Right atrium auricular region (tissue), 2 donors: Measurements from ENCODE around the gene CDC42BPA. TPM values are rescaled to one million over a fixed set of nuclear protein-coding genes. Genes with fewer than 3 reads are reported as not detected.
A peak's percentile ranks its signal among the peaks of the same experiment; 100 is the strongest.

Experiments
- DNase-seq: peaks from one replicate; pipeline ENCODE4 v3.0.0-alpha.2; 2019; ENCODE audit warnings: low spot score
- H3K27ac ChIP-seq, 2 donors: fragments of 200-600 bp; sonication (generic); 1 replicate in 1 of 2; 2 replicates in 1 of 2; pipeline ENCODE4 v1.5.1; 2016 to 2019
- H3K27me3 ChIP-seq, 2 donors: fragments of 200-600 bp; sonication (generic); one replicate each; pipeline versions ENCODE4 v1.5.1 to v1.6.0; 2017 to 2019
- H3K36me3 ChIP-seq: fragments of 200-600 bp; sonication (generic); one replicate; pipeline ENCODE4 v1.5.1; 2016
- H3K4me1 ChIP-seq, 2 donors: fragments of 200-600 bp; sonication (generic); one replicate each; pipeline versions ENCODE4 v1.5.1 to v1.6.0; 2017 to 2019
- H3K4me3 ChIP-seq, 2 donors: fragments of 200-600 bp; sonication (generic); 1 replicate in 1 of 2; 2 replicates in 1 of 2; pipeline ENCODE4 v1.5.1; 2017 to 2019; ENCODE audit warnings: mild to moderate bottlenecking in 1 of 2, moderate library complexity in 1 of 2
- H3K9me3 ChIP-seq, 2 donors: fragments of 200-600 bp; sonication (generic); one replicate each; pipeline ENCODE4 v1.5.1; 2019
- CTCF ChIP-seq, 2 donors: fragments of 200-600 bp; sonication (generic); IDR thresholded peaks; one replicate each; pipeline ENCODE4 v1.5.1; 2019; ENCODE audit warnings: antibody characterized with exemption in 2 of 2
- total RNA-seq, 2 donors: library from RNA; depleted of rRNA; stranded (reverse); fragments of >200 nt; gene quantifications; one replicate each; pipeline ENCODE4 v1.1.0, GENCODE V29; 2016

Gene CDC42BPA
- total RNA-seq, 2 donors from 2014 or later = 26.0 to 32.0 TPM

- H3K4me3 ChIP-seq = no peak overlapping the region
- no peaks in the 10 kb centered on the region for H3K27me3 ChIP-seq
- no peak overlapping the region for H3K27ac ChIP-seq
- H3K4me1 ChIP-seq = peaks cover 0 to 25% of the 10 kb centered on the region in 2 donors
- no peak for DNase-seq
- TF ChIP-seq CTCF (IDR thresholded peaks at IDR 0.05) = no peak
- no peaks in the 10 kb centered on the region for H3K36me3 ChIP-seq
- no peaks in the 10 kb centered on the region for H3K9me3 ChIP-seq
Observed at GRCh38 chr1:226995365-226996332, 322.6 kb downstream of the CDC42BPA start.

- Histone ChIP-seq H3K9me3 (no peaks in the 10 kb centered on the region), H3K4me1 (peaks cover 0 to 34% of the 10 kb centered on the region in 2 donors), H3K4me3 (no peak overlapping the region), H3K36me3 (no peaks in the 10 kb centered on the region), H3K27ac (peak overlapping the region; percentile 60 to 70), H3K27me3 (no peaks in the 10 kb centered on the region)
- no peak for DNase-seq
- TF ChIP-seq CTCF (IDR thresholded peaks at IDR 0.05) = no peak
Observed at GRCh38 chr1:226994586-226995364, 323.5 kb downstream of the CDC42BPA start.

GRCh38 chr1:226993814-226994585 is 324.3 kb downstream of the CDC42BPA start:
- no peaks in the 10 kb centered on the region for H3K27me3 ChIP-seq
- no peak for DNase-seq
- no peak for TF ChIP-seq CTCF (IDR thresholded peaks at IDR 0.05)
- no peaks in the 10 kb centered on the region for H3K9me3 ChIP-seq
- no peak overlapping the region for H3K4me3 ChIP-seq
- no peaks in the 10 kb centered on the region for H3K36me3 ChIP-seq
- peak overlapping the region; percentile 60 to 70 for H3K27ac ChIP-seq
- H3K4me1 ChIP-seq = peaks cover 0 to 42% of the 10 kb centered on the region in 2 donors

GRCh38 chr1:226991920-226992319 is 326.4 kb downstream of the CDC42BPA start:
- Histone ChIP-seq H3K36me3 (peaks cover 12% of the 10 kb centered on the region), H3K4me1 (peaks cover 0 to 58% of the 10 kb centered on the region in 2 donors), H3K9me3 (no peaks in the 10 kb centered on the region)

More at GRCh38 chr1:226991920-226992319, 326.4 kb downstream of the CDC42BPA start:
- Histone ChIP-seq H3K27ac (no peak overlapping the region), H3K4me3 (no peak overlapping the region), H3K27me3 (no peaks in the 10 kb centered on the region)
- TF ChIP-seq CTCF (IDR thresholded peaks at IDR 0.05) = no peak
- no peak for DNase-seq
